Measurements from ENCODE around the gene ENDOD1.

- no peak for TF ChIP-seq POLR2A (IDR thresholded peaks at IDR 0.05; ENCODE audit: low read depth, low read length)
- TF ChIP-seq POLR2AphosphoS5 (IDR thresholded peaks at IDR 0.05; ENCODE audit: low read depth, low read length): no peak
- TF ChIP-seq TAF1 (IDR thresholded peaks at IDR 0.05; ENCODE audit: low read depth, low read length): no peak
- TF ChIP-seq SPI1 (IDR thresholded peaks at IDR 0.05; ENCODE audit: low read depth, low read length): no peak
Measured at GRCh38 chr11:95145430-95146060, 55.9 kb downstream of the ENDOD1 start.

Measured in GM12891 (cell line).